HG02798 (cell line): Measurements from ENCODE around the gene HRH1.
"Not testable (repeated sequence)": the region's sequence is repeated elsewhere in the genome, so short reads cannot be mapped to it uniquely, and the experiment has no call there.

Source experiments
- ATAC-seq: cut with Tn5 transposase; IDR thresholded peaks from one replicate; pipeline ENCODE4 v1.9.1; 2021; ENCODE audit warnings: mild to moderate bottlenecking; ENCODE audit not compliant: unreplicated experiment, poor library complexity

HRH1 gene

GRCh38 chr3:11168881-11169805 is 14.8 kb downstream of the HRH1 start:
- ATAC-seq: no peak

GRCh38 chr3:11170052-11170770 is 15.9 kb downstream of the HRH1 start:
- ATAC-seq: no peak

GRCh38 chr3:11172096-11172690 is 17.9 kb downstream of the HRH1 start:
- no peak for ATAC-seq

GRCh38 chr3:11173828-11174465 is 19.7 kb downstream of the HRH1 start:
- no peak for ATAC-seq

- no peak for ATAC-seq
These were observed 24.1 kb downstream of the HRH1 start for GRCh38 chr3:11178421-11178820.

- ATAC-seq: not testable (repeated sequence)
These were observed 30.2 kb downstream of the HRH1 start for GRCh38 chr3:11184328-11184969.

GRCh38 chr3:11185144-11185543 is 30.9 kb downstream of the HRH1 start:
- no peak for ATAC-seq

GRCh38 chr3:11185564-11186317 is 31.4 kb downstream of the HRH1 start:
- ATAC-seq: no peak

GRCh38 chr3:11186318-11186692 is 32.0 kb downstream of the HRH1 start:
- no peak for ATAC-seq

- ATAC-seq: no peak
These were observed 32.5 kb downstream of the HRH1 start for GRCh38 chr3:11186771-11187191.

GRCh38 chr3:11187681-11188080 is 33.4 kb downstream of the HRH1 start:
- no peak for ATAC-seq

- ATAC-seq: no peak
These were observed 33.9 kb downstream of the HRH1 start for GRCh38 chr3:11188231-11188630.

- ATAC-seq: no peak
These were observed 40.9 kb downstream of the HRH1 start for GRCh38 chr3:11195201-11195600.

GRCh38 chr3:11195721-11196332 is 41.5 kb downstream of the HRH1 start:
- no peak for ATAC-seq

- no peak for ATAC-seq
These were observed 43.2 kb downstream of the HRH1 start for GRCh38 chr3:11197484-11197883.

GRCh38 chr3:11198070-11198469 is 43.8 kb downstream of the HRH1 start:
- ATAC-seq: no peak

GRCh38 chr3:11198495-11198894 is 44.2 kb downstream of the HRH1 start:
- no peak for ATAC-seq

GRCh38 chr3:11199902-11200845 is 45.9 kb downstream of the HRH1 start:
- no peak for ATAC-seq
